H1 (cell line): ENCODE results near the gene OR51B4. TPM values are rescaled to one million over a fixed set of nuclear protein-coding genes. Genes with fewer than 3 reads are reported as not detected.

ENCODE experiments used
- CTCF ChIA-PET: fragments of 300-600 bp; sonication (Branson Sonifier 250); formaldehyde crosslinking; loops from one replicate; lab custom pipeline; 2021; ENCODE audit not compliant: partially characterized antibody; lab: Charles Lee
- POLR2A ChIA-PET: fragments of 300-600 bp; sonication (Branson Sonifier 250); formaldehyde crosslinking; loops from one replicate; lab custom pipeline; 2021; ENCODE audit warnings: inconsistent platforms; ENCODE audit not compliant: partially characterized antibody; lab: Charles Lee
- DNase-seq, 2 experiments: peaks; one replicate each; pipeline versions ENCODE4 v3.0.0 to v3.0.0-alpha.2; 2010 to 2022; ENCODE audit warnings: low spot score in 2 of 2, low read depth in 1 of 2, mixed read lengths in 1 of 2
- FAIRE-seq: peaks from 2 replicates; lab custom pipeline; 2011; peaks lifted over from hg19 to GRCh38; lab: Jason Lieb, UNC
- H2AFZ ChIP-seq: 2 replicates; pipeline ENCODE4 v1.8.1; 2012; ENCODE audit warnings: low read length, inconsistent platforms
- H2AK5ac ChIP-seq: 2 replicates; pipeline ENCODE4 v1.6.1; 2013; ENCODE audit warnings: low read depth, low read length
- H2BK120ac ChIP-seq: replicated peaks from 2 replicates; pipeline ENCODE3; 2013; ENCODE audit warnings: low read depth, low read length, inconsistent platforms
- H2BK12ac ChIP-seq: 2 replicates; pipeline ENCODE4 v1.6.1; 2013; ENCODE audit warnings: low read depth, low read length
- H2BK15ac ChIP-seq: 2 replicates; pipeline ENCODE4 v1.6.1; 2013; ENCODE audit warnings: low read length
- H2BK20ac ChIP-seq: 2 replicates; pipeline ENCODE4 v1.6.1; 2013; ENCODE audit warnings: low read length
- H2BK5ac ChIP-seq: 2 replicates; pipeline ENCODE4 v1.6.1; 2013; ENCODE audit warnings: low read depth, low read length
- H3K14ac ChIP-seq: 2 replicates; pipeline ENCODE4 v1.6.1; 2013; ENCODE audit warnings: inconsistent platforms; ENCODE audit not compliant: insufficient read length
- H3K18ac ChIP-seq: 2 replicates; pipeline ENCODE4 v1.6.1; 2013; ENCODE audit warnings: low read length; ENCODE audit errors: extremely low read depth
- H3K23ac ChIP-seq: 2 replicates; pipeline ENCODE4 v1.6.1; 2013; ENCODE audit warnings: inconsistent platforms; ENCODE audit not compliant: insufficient read length
- H3K23me2 ChIP-seq: 2 replicates; pipeline ENCODE4 v1.6.1; 2013; ENCODE audit warnings: low read depth, low read length
- H3K27ac ChIP-seq: 2 replicates; pipeline ENCODE4 v1.6.1; 2011; ENCODE audit warnings: low read depth, low read length, inconsistent platforms
- H3K27me3 ChIP-seq, 4 experiments: replicated peaks in 1 of 4; 1 replicate in 1 of 4; 2 replicates in 3 of 4; pipeline versions ENCODE4 v1.6.1 to v1.8.1; 2011 to 2013; ENCODE audit warnings: low read length in 3 of 4, mild to moderate bottlenecking in 3 of 4, inconsistent platforms in 2 of 4, mixed read lengths in 2 of 4, moderate library complexity in 1 of 4; ENCODE audit not compliant: control insufficient read depth in 3 of 4, insufficient read depth in 3 of 4; ENCODE audit errors: extremely low read depth in 1 of 4
- H3K36me3 ChIP-seq, 4 experiments: 2 replicates each; pipeline versions ENCODE4 v1.6.1 to v1.8.1; 2011 to 2013; ENCODE audit warnings: mild to moderate bottlenecking in 4 of 4, low read length in 3 of 4, moderate library complexity in 2 of 4, control low read depth in 1 of 4, inconsistent platforms in 1 of 4; ENCODE audit not compliant: insufficient read depth in 4 of 4, control insufficient read depth in 2 of 4
- H3K4ac ChIP-seq: replicated peaks from 2 replicates; pipeline ENCODE3; 2013; ENCODE audit warnings: low read length, low read depth, mixed read lengths, inconsistent platforms; ENCODE audit not compliant: insufficient read length
- H3K4me1 ChIP-seq, 4 experiments: replicated peaks in 1 of 4; 1 replicate in 1 of 4; 2 replicates in 3 of 4; pipeline versions ENCODE4 v1.6.1 to v1.8.1; 2011 to 2013; ENCODE audit warnings: low read length in 3 of 4, inconsistent platforms in 2 of 4, mixed read lengths in 1 of 4; ENCODE audit not compliant: insufficient read depth in 4 of 4, control insufficient read depth in 3 of 4
- H3K4me2 ChIP-seq, 2 experiments: 2 replicates each; pipeline versions ENCODE4 v1.6.1 to v1.8.1; 2011 to 2013; ENCODE audit warnings: low read depth in 2 of 2, low read length in 2 of 2, control low read depth in 1 of 2, inconsistent platforms in 1 of 2, mild to moderate bottlenecking in 1 of 2; ENCODE audit not compliant: insufficient read depth in 1 of 2
- H3K4me3 ChIP-seq, 4 experiments: fragments of 200-600, 300-600 bp in 1 of 4; sonication (generic), shearing (Covaris generic), sonication (Bioruptor Twin) in 1 of 4; 2 replicates each; pipeline versions ENCODE4 v1.5.1 to v1.8.1; 2011 to 2016; ENCODE audit warnings: low read length in 4 of 4, low read depth in 3 of 4, control low read depth in 2 of 4, inconsistent platforms in 2 of 4, mild to moderate bottlenecking in 2 of 4, mixed read lengths in 1 of 4, moderate library complexity in 1 of 4; ENCODE audit not compliant: insufficient read depth in 2 of 4; ENCODE audit errors: extremely low read depth in 1 of 4
- H3K56ac ChIP-seq: replicated peaks from 2 replicates; pipeline ENCODE3; 2013; ENCODE audit warnings: low read depth, mild to moderate bottlenecking, mixed read lengths, low read length, inconsistent platforms; ENCODE audit not compliant: insufficient read length
- H3K79me1 ChIP-seq: 2 replicates; pipeline ENCODE4 v1.6.1; 2013; ENCODE audit warnings: low read depth, low read length, control low read depth
- H3K79me2 ChIP-seq, 2 experiments: 2 replicates each; pipeline versions ENCODE4 v1.6.1 to v1.8.1; 2012 to 2013; ENCODE audit warnings: low read length in 2 of 2, mild to moderate bottlenecking in 2 of 2, inconsistent platforms in 1 of 2; ENCODE audit not compliant: insufficient read depth in 2 of 2, control insufficient read depth in 1 of 2
- H3K9ac ChIP-seq, 4 experiments: replicated peaks in 1 of 4; 1 replicate in 1 of 4; 2 replicates in 3 of 4; pipeline versions ENCODE4 v1.6.1 to v1.8.1; 2011 to 2013; ENCODE audit warnings: low read depth in 3 of 4, low read length in 3 of 4, control low read depth in 2 of 4, mild to moderate bottlenecking in 2 of 4, moderate library complexity in 2 of 4, inconsistent platforms in 1 of 4; ENCODE audit errors: extremely low read depth in 1 of 4
- H3K9me3 ChIP-seq, 2 experiments: 2 replicates each; pipeline versions ENCODE4 v1.6.1 to v1.8.1; 2012 to 2013; ENCODE audit warnings: mild to moderate bottlenecking in 2 of 2, moderate library complexity in 2 of 2, control low read depth in 1 of 2, inconsistent platforms in 1 of 2, low read depth in 1 of 2, low read length in 1 of 2, mixed read lengths in 1 of 2; ENCODE audit not compliant: insufficient read depth in 2 of 2
- H4K20me1 ChIP-seq, 2 experiments: replicated peaks in 1 of 2; 2 replicates each; pipeline versions ENCODE3 to v1.8.1; 2011 to 2013; ENCODE audit warnings: inconsistent platforms in 2 of 2, low read length in 2 of 2, mild to moderate bottlenecking in 1 of 2; ENCODE audit not compliant: insufficient read depth in 2 of 2, control insufficient read depth in 1 of 2
- H4K5ac ChIP-seq: 2 replicates; pipeline ENCODE4 v1.6.1; 2013; ENCODE audit warnings: low read length, low read depth, mixed read lengths, inconsistent platforms; ENCODE audit not compliant: insufficient read length
- H4K8ac ChIP-seq: 2 replicates; pipeline ENCODE4 v1.8.0; 2013; ENCODE audit warnings: mild to moderate bottlenecking, moderate library complexity, low read length, inconsistent platforms; ENCODE audit not compliant: insufficient read depth; ENCODE audit errors: extremely low read depth
- H4K91ac ChIP-seq: replicated peaks from 2 replicates; pipeline ENCODE3; 2013; ENCODE audit warnings: low read length, mixed read lengths, inconsistent platforms; ENCODE audit not compliant: insufficient read length
- CHD1 ChIP-seq: IDR thresholded peaks from 2 replicates; pipeline ENCODE4 v1.6.1; 2012; ENCODE audit warnings: low read depth, low read length, improper control_type of control experiment
- CREB1 ChIP-seq: IDR thresholded peaks from 2 replicates; pipeline ENCODE4 v1.6.1; 2012; ENCODE audit warnings: inconsistent platforms
- CTCF ChIP-seq, 3 experiments: IDR thresholded peaks; 1 replicate in 2 of 3; 2 replicates in 1 of 3; pipeline versions ENCODE4 v1.5.1 to v1.6.1; 2011; ENCODE audit warnings: low read length in 3 of 3, mild to moderate bottlenecking in 3 of 3, inconsistent platforms in 2 of 3, low read depth in 1 of 3, moderate library complexity in 1 of 3; ENCODE audit not compliant: insufficient read depth in 1 of 3; ENCODE audit errors: control extremely low read depth in 1 of 3
- GABPA ChIP-seq: IDR thresholded peaks from 2 replicates; pipeline ENCODE4 v1.6.1; 2011; ENCODE audit warnings: mild to moderate bottlenecking, low read length, moderate library complexity, borderline replicate concordance; ENCODE audit not compliant: insufficient read depth
- JUND ChIP-seq: IDR thresholded peaks from 2 replicates; pipeline ENCODE4 v1.6.1; 2011; ENCODE audit warnings: mild to moderate bottlenecking, improper control_type of control experiment, low read length
- MAX ChIP-seq: IDR thresholded peaks from 2 replicates; pipeline ENCODE4 v1.6.1; 2012; ENCODE audit warnings: inconsistent platforms
- POU5F1 ChIP-seq: IDR thresholded peaks from 2 replicates; pipeline ENCODE4 v1.6.1; 2011; ENCODE audit warnings: low read depth, mild to moderate bottlenecking, low read length, moderate library complexity
- SP2 ChIP-seq: IDR thresholded peaks from 2 replicates; pipeline ENCODE4 v1.6.1; 2012; ENCODE audit warnings: mild to moderate bottlenecking, low read length, inconsistent platforms
- SRF ChIP-seq: IDR thresholded peaks from 2 replicates; pipeline ENCODE4 v1.6.1; 2011; ENCODE audit warnings: mild to moderate bottlenecking, low read depth, low read length, moderate library complexity
- TAF7 ChIP-seq: optimal IDR thresholded peaks from 2 replicates; pipeline ENCODE3; 2011; ENCODE audit warnings: low read depth, mild to moderate bottlenecking, inconsistent platforms, low read length, moderate library complexity, borderline replicate concordance
- WGBS, 2 experiments: shearing (Covaris generic) in 1 of 2; methylation state at CpG; one replicate each; pipeline versions ENCODE4 v1.1.6 to v1.1.7; 2013 to 2015; ENCODE audit warnings: low lambda C conversion rate in 2 of 2, mixed read lengths in 2 of 2, inconsistent platforms in 1 of 2, low coverage in 1 of 2, missing lambda C conversion rate in 1 of 2; ENCODE audit not compliant: insufficient replicate concordance in 2 of 2, insufficient coverage in 1 of 2, insufficient read length in 1 of 2; ENCODE audit errors: extremely low coverage in 1 of 2, missing lambda C conversion rate in 1 of 2; 5-methylcytosine and 5-hydroxymethylcytosine counted together
- polyA plus RNA-seq, 7 experiments: library from polyadenylated mRNA; depleted of rRNA in 3 of 7; stranded (reverse) in 5 of 7; unstranded in 2 of 7; fragments of >200 nt in 5 of 7; fragments of 200-250 nt in 2 of 7; gene quantifications; 1 replicate in 5 of 7; 2 replicates in 1 of 7; 4 replicates in 1 of 7; pipeline versions ENCODE4 v1.2.1 to v1.2.3, GENCODE V29; 2011 to 2013; ENCODE audit warnings: missing spikeins in 2 of 7, mixed read lengths in 2 of 7
- total RNA-seq: library from RNA; stranded (reverse); fragmentation: NEBNext Ultra II Directional; extraction: Animal tissue kit (Norgen Biotek cat#: 25700); gene quantifications from 2 replicates; pipeline ENCODE4 v1.2.1, GENCODE V29; 2021

Gene OR51B4
- total and polyA plus RNA-seq, 2 of the 8 experiments (the other 6 are each of a cell fraction or from before 2014, with no cell fraction given) = not detected

GRCh38 chr11:5310423-5310822 lies 8.7 kb upstream of the OR51B4 start:
- Histone ChIP-seq H3K9ac (no peak overlapping the region), H2BK5ac (no peak overlapping the region), H3K18ac (no peak overlapping the region), H3K23ac (no peak overlapping the region), H3K4me1 (no peaks in the 10 kb centered on the region), H4K20me1 (no peaks in the 10 kb centered on the region), H3K4me2 (no peak overlapping the region), H2BK12ac (no peak overlapping the region), H2BK20ac (no peak overlapping the region), H2BK120ac (no peak overlapping the region), H2AFZ (no peak overlapping the region), H3K27ac (no peak overlapping the region), H3K9me3 (no peaks in the 10 kb centered on the region; a peak in 1 of 4 replicates), H3K56ac (no peak overlapping the region), H3K4ac (no peak overlapping the region), H3K27me3 (no peaks in the 10 kb centered on the region), H3K14ac (no peak overlapping the region), H2BK15ac (no peak overlapping the region), H4K91ac (no peak overlapping the region), H3K79me1 (no peaks in the 10 kb centered on the region), H4K8ac (no peak overlapping the region), H4K5ac (no peak overlapping the region), H3K4me3 (no peak overlapping the region), H3K79me2 (no peaks in the 10 kb centered on the region), H2AK5ac (no peak overlapping the region), H3K36me3 (no peaks in the 10 kb centered on the region), H3K23me2 (no peaks in the 10 kb centered on the region)
- TF ChIP-seq GABPA (no peak), JUND (no peak), CREB1 (no peak), SRF (no peak), SP2 (no peak), CTCF (IDR thresholded peaks at IDR 0.05; ENCODE audit: control extremely low read depth in 1 of 3, insufficient read depth in 1 of 3, low read depth in 1 of 3, low read length in 3 of 3) (no peak), TAF7 (no peak), CHD1 (no peak), POU5F1 (no peak), MAX (no peak)
- DNase-seq = no peak
- 83% methylated on average over 1 of the region's 1 CpG; no CpG with 5 or more reads in 1 of the 2 experiments for WGBS, 2 experiments
- CTCF ChIA-PET = no interaction called here
- FAIRE-seq = no peak
- POLR2A ChIA-PET = no interaction called here
